Body of pancreas (tissue), 4 donors: Measurements from ENCODE around the gene ITGB2.

Experiments
- POLR2A ChIP-seq, 3 donors: fragments of 450-650 bp; IDR thresholded peaks; one replicate each; pipeline ENCODE4 v1.6.1; 2016; ENCODE audit warnings: antibody characterized with exemption in 3 of 3, mild to moderate bottlenecking in 2 of 3
- TF ChIP-seq, protein P1 (sequence below), 7 experiments: fragments of 450-650 bp in 4 of 7; fragments of 200-600 bp in 3 of 7; sonication (generic) in 3 of 7; IDR thresholded peaks; one replicate each; pipeline ENCODE4 v1.5.1; 2016 to 2019; ENCODE audit warnings: antibody characterized with exemption in 7 of 7

GRCh38 chr21:44925378-44925755 lies 4.7 kb upstream of the ITGB2 start:
- no peak for TF ChIP-seq POLR2A (IDR thresholded peaks at IDR 0.05)
- TF ChIP-seq, protein P1, sequence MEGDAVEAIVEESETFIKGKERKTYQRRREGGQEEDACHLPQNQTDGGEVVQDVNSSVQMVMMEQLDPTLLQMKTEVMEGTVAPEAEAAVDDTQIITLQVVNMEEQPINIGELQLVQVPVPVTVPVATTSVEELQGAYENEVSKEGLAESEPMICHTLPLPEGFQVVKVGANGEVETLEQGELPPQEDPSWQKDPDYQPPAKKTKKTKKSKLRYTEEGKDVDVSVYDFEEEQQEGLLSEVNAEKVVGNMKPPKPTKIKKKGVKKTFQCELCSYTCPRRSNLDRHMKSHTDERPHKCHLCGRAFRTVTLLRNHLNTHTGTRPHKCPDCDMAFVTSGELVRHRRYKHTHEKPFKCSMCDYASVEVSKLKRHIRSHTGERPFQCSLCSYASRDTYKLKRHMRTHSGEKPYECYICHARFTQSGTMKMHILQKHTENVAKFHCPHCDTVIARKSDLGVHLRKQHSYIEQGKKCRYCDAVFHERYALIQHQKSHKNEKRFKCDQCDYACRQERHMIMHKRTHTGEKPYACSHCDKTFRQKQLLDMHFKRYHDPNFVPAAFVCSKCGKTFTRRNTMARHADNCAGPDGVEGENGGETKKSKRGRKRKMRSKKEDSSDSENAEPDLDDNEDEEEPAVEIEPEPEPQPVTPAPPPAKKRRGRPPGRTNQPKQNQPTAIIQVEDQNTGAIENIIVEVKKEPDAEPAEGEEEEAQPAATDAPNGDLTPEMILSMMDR (IDR thresholded peaks at IDR 0.05) = no peak
